Neural crest cell (in vitro differentiated cells): ENCODE measurements around the gene TEAD1. TPM values are rescaled to one million over a fixed set of nuclear protein-coding genes. Genes with fewer than 3 reads are reported as not detected.

Experiments used
- DNase-seq: peaks from one replicate; pipeline ENCODE4 v3.0.0; 2021; ENCODE audit warnings: low read depth, mixed read lengths, low spot score
- H3K27ac Mint-ChIP-seq: one replicate; pipeline ENCODE4 v1.8.0; 2021; ENCODE audit warnings: mild to moderate bottlenecking, mixed read lengths; ENCODE audit not compliant: unreplicated experiment
- H3K27me3 Mint-ChIP-seq: 2 replicates; pipeline ENCODE4 v1.8.0; 2021; ENCODE audit warnings: low read depth, mild to moderate bottlenecking, mixed read lengths
- H3K36me3 Mint-ChIP-seq: 2 replicates; pipeline ENCODE4 v1.8.0; 2021; ENCODE audit warnings: low read depth, mild to moderate bottlenecking, mixed read lengths
- H3K4me1 Mint-ChIP-seq: 2 replicates; pipeline ENCODE4 v1.8.0; 2021; ENCODE audit warnings: mixed read lengths
- H3K4me3 Mint-ChIP-seq: one replicate; pipeline ENCODE4 v1.8.0; 2021; ENCODE audit warnings: mild to moderate bottlenecking, mixed read lengths
- H3K9me3 Mint-ChIP-seq: 2 replicates; pipeline ENCODE4 v1.8.0; 2021; ENCODE audit warnings: mixed read lengths
- CTCF ChIP-seq: fragments of 200-600 bp; sonication (generic); conservative IDR thresholded peaks from 2 replicates; pipeline ENCODE4 v1.5.0; 2021; ENCODE audit warnings: antibody characterized with exemption, mild to moderate bottlenecking
- total RNA-seq: library from RNA; stranded (reverse); gene quantifications from 2 replicates; pipeline ENCODE4 v1.2.1, GENCODE V29; 2021

Gene TEAD1
- total RNA-seq, 1 donor from 2014 or later, result 84.1 TPM

- no peak for TF ChIP-seq CTCF
- H3K4me3 Mint-ChIP-seq, result no peak overlapping the region
- peaks cover 24% of the 10 kb centered on the region for H3K4me1 Mint-ChIP-seq
- H3K27me3 Mint-ChIP-seq, result no peaks in the 10 kb centered on the region
- peaks cover 3% of the 10 kb centered on the region for H3K9me3 Mint-ChIP-seq
- no peak for DNase-seq
- H3K36me3 Mint-ChIP-seq, result peaks cover 10% of the 10 kb centered on the region
- peak overlapping the region; percentile 78 for H3K27ac Mint-ChIP-seq
These were observed 94.8 kb downstream of the TEAD1 start for GRCh38 chr11:12768726-12769673.

GRCh38 chr11:12769834-12770345 lies 95.7 kb downstream of the TEAD1 start:
- Mint-ChIP-seq H3K27me3 (no peaks in the 10 kb centered on the region), H3K27ac (no peak overlapping the region), H3K9me3 (peaks cover 3% of the 10 kb centered on the region), H3K4me3 (no peak overlapping the region), H3K4me1 (peaks cover 30% of the 10 kb centered on the region), H3K36me3 (peaks cover 10% of the 10 kb centered on the region)
- DNase-seq, result no peak
- no peak for TF ChIP-seq CTCF

- peaks cover 10% of the 10 kb centered on the region for H3K36me3 Mint-ChIP-seq
- peaks cover 35% of the 10 kb centered on the region for H3K4me1 Mint-ChIP-seq
- no peak for DNase-seq
These were observed 96.2 kb downstream of the TEAD1 start for GRCh38 chr11:12770435-12770834.

GRCh38 chr11:12770966-12771597 lies 96.9 kb downstream of the TEAD1 start:
- H3K27ac Mint-ChIP-seq, result no peak overlapping the region
- H3K27me3 Mint-ChIP-seq, result no peaks in the 10 kb centered on the region
- TF ChIP-seq CTCF, result no peak
- no peak overlapping the region for H3K4me3 Mint-ChIP-seq
- no peak for DNase-seq
- H3K36me3 Mint-ChIP-seq, result peaks cover 10% of the 10 kb centered on the region
- peaks cover 3% of the 10 kb centered on the region for H3K9me3 Mint-ChIP-seq
- peaks cover 37% of the 10 kb centered on the region for H3K4me1 Mint-ChIP-seq

More at GRCh38 chr11:12770435-12770834, 96.2 kb downstream of the TEAD1 start:
- Mint-ChIP-seq H3K27me3 (no peaks in the 10 kb centered on the region), H3K27ac (no peak overlapping the region), H3K9me3 (peaks cover 3% of the 10 kb centered on the region), H3K4me3 (no peak overlapping the region)
- no peak for TF ChIP-seq CTCF

GRCh38 chr11:12771875-12772274 lies 97.7 kb downstream of the TEAD1 start:
- peaks cover 3% of the 10 kb centered on the region for H3K9me3 Mint-ChIP-seq
- no peak overlapping the region for H3K27ac Mint-ChIP-seq
- no peaks in the 10 kb centered on the region for H3K27me3 Mint-ChIP-seq
- no peak for TF ChIP-seq CTCF
- peaks cover 4% of the 10 kb centered on the region for H3K36me3 Mint-ChIP-seq
- H3K4me3 Mint-ChIP-seq, result no peak overlapping the region
- H3K4me1 Mint-ChIP-seq, result peaks cover 37% of the 10 kb centered on the region
- DNase-seq, result no peak
